Vagina (tissue), 2 donors: ENCODE results near the gene AGER.

Experiments used
- CTCF ChIP-seq, 3 experiments: fragments of 450-650 bp in 2 of 3; fragments of 200-600 bp in 1 of 3; sonication (generic) in 1 of 3; IDR thresholded peaks; one replicate each; pipeline ENCODE4 v1.5.1; 2017 to 2019; ENCODE audit warnings: antibody characterized with exemption in 3 of 3, mild to moderate bottlenecking in 2 of 3, moderate library complexity in 2 of 3
- POLR2A ChIP-seq, 2 donors: fragments of 450-650 bp; IDR thresholded peaks; one replicate each; pipeline ENCODE4 v1.6.1; 2017; ENCODE audit warnings: antibody characterized with exemption in 2 of 2, mild to moderate bottlenecking in 2 of 2, moderate library complexity in 2 of 2

- no peak for TF ChIP-seq CTCF (IDR thresholded peaks at IDR 0.05)
- TF ChIP-seq POLR2A (IDR thresholded peaks at IDR 0.05) = no peak
Observed at GRCh38 chr6:32220021-32220420, 36.0 kb upstream of the AGER start.
